M059J (cell line): Measurements from ENCODE around the gene RNF25. TPM values are rescaled to one million over a fixed set of nuclear protein-coding genes. Genes with fewer than 3 reads are reported as not detected.
A peak's percentile ranks its signal among the peaks of the same experiment; 100 is the strongest.

Source experiments
- DNase-seq: peaks from one replicate; pipeline ENCODE4 v3.0.0-alpha.2; 2012; ENCODE audit warnings: low read depth
- total RNA-seq: library from RNA; depleted of rRNA; stranded (reverse); fragments of >200 nt; shearing (Covaris generic); gene quantifications from 2 replicates; pipeline ENCODE4 v1.2.3, GENCODE V29; 2014; rRNA removed

The RNF25 gene, protein sequence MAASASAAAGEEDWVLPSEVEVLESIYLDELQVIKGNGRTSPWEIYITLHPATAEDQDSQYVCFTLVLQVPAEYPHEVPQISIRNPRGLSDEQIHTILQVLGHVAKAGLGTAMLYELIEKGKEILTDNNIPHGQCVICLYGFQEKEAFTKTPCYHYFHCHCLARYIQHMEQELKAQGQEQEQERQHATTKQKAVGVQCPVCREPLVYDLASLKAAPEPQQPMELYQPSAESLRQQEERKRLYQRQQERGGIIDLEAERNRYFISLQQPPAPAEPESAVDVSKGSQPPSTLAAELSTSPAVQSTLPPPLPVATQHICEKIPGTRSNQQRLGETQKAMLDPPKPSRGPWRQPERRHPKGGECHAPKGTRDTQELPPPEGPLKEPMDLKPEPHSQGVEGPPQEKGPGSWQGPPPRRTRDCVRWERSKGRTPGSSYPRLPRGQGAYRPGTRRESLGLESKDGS
- 36.1 and 40.0 TPM in 2 replicates for total RNA-seq

DNA sequence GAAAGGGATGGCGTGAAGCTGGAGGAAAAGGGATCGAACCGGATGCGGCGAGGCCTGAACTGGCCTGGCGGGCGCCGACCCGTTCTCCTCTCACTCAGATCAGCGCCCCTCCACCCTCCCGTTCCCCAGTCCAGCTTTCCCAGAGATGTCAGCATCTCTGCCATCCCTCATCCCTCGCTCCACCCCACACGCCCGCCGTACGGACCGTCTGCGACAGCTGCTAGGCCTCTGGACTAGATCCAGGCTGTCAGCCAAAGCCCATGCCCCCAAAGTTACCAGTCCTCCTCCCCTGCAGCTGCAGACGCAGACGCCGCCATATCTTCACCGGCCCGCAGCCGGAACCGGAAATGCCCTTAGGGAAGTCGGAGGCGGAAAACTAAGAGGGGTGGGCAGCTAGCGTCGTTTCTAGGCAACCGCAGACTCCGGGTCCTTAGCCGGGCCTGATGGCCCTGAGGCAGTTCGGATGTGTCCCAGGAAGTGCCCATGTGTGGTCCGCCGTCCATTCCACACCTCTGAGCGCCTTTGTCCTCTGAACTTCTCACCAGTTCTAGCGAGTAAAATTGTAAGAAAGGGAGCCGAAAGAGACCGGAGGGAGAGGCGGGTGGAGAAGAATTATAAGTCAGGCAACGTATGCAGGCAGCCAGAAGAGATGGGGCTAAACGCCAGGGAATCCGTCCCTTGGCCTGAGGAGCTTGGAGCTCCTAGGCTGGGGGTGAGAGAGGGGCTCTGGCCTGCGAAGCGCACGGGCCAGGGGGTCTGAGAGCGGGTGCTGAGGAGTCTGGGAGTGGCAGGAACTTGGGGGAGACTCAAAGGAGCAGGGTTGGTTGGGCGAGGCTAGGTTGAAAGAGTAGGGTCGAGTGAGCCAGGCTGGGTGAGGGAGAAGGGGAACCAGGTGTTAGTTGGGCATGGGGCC, at the start of gene RNF25, which contains the start of gene STK36:
Gene RNF25 (minus strand): TSS at position 349 of the 913 bp plus-strand sequence. CDS start 32 bp downstream, at position 317.
Gene STK36 (plus strand): TSS at position 433 of the 913 bp plus-strand sequence. CDS start 744 bp downstream, outside the sequence.
- DNase-seq = peak; percentile 90

DNA sequence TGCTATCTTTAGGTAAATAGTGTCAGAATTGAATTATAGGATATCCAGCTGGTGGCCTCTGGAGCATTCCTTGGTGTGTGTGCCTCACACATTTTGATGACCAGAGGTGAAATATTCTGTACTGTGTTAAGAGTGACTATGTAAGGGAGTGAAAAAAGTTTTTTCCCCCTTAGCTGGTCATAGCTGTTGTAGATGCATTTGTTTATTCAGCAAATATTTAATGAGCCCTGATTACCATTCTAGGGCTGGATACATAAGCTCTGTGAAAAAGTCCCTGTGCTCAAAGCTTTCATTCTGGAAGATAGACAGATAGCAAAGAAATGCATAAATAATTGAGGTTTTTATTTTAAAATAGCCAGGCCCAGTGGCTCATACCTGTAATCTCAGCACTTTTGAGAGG, 49.7 kb upstream of the RNF25 start:
- DNase-seq = no peak

DNA sequence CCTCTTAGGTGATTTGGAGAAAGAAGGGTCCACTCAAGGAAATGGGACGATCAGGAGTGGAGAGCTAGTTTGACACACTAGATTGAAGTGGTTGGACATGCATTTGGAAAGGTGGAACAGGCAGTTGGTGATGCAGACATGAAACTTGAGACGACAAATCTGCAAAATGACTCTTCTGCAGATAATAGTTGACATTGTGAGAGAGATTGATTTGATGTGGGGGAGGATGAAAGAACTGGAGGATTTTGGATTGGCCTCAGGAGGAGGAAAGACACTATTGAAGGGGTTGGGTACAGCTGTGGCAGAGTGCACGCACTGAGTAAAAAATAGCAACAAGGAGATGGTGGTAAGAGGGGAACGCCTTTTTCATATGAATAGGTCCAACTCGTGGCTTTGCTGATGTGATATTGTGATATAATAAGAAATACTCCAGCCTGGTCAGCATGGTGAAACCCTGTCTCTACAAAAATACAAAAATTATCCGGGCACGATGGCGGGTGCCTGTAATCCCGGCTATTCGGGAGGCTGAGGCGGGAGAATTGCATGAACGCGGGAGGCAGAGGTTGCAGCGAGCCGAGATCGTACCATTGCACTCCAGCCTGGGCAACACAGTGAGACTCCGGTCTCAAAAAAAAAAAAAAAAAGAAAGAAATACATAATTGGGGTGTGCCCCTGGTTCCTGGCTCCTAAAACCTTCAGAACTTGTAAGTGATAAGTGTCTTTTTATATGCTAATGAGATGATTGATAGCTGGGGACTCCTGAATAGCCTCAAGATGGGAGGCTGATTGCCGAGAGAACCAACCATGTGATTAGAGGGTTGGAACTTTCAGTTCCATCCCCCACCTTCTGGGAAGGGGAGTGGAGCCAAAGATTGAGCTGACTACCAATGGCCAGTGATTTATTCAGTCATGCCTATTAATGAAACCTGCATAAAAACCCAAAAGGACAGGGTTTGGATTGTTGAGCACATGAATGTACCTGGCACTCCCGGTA, 48.5 kb upstream of the RNF25 start:
- DNase-seq = no peak

DNA sequence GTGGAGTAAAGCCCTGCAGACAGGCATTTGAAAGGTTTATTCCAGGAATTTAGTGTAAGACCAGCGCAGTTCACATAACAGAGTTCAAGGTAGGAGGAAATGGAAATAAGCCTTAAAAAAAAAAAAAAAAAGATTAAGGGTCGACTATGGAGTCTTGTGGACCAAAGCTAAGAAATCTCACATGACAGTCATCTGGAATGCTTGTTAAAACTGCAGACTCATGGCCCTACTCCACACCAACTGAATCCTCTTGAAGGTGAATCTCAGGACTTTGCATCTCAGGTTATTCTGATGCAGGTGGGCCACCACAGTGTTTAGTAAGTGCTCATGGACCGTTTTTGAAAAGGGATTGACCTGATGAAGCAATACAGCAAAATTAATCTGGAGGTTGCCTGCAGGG, 47.7 kb upstream of the RNF25 start:
- DNase-seq = no peak

DNA sequence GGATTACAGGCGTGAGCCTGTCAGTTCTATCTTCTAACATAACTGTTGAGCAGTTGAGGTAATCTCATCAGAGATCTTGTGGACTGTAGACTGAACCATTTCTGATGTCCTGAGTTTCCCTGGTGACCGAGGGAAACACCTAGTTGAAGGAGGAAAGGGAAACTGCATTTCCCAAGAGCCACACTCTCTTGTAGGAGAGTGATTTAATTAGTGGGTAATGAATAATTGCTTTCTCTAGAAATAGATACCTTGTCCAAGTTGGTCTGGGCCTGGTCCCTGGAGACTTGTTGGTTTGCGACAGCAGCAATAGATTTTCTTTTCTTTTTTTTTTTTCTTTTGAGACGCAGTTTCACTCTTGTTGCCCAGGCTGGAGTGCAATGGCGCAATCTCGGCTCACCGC, 46.3 kb upstream of the RNF25 start:
- DNase-seq = no peak

DNA sequence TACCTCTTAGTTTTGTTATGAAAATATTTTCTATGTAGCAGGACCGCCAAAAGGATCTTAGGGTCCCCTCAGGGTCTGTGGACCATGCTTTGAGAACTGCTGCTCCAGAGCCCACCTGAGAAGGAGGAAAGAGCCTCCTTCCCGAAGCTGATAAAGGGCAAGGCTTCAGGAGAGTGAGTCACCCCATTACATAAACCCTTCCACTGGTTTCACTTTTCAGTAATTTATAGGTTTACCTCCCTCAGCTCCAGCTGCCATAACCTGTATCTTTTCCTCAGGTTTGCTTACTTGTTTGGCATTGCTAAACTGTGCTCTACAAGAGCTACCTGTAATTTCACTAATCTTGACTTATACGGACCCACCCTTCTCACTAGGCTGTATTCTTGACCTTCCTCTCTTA, 45.5 kb upstream of the RNF25 start:
- peak; percentile 61 for DNase-seq

DNA sequence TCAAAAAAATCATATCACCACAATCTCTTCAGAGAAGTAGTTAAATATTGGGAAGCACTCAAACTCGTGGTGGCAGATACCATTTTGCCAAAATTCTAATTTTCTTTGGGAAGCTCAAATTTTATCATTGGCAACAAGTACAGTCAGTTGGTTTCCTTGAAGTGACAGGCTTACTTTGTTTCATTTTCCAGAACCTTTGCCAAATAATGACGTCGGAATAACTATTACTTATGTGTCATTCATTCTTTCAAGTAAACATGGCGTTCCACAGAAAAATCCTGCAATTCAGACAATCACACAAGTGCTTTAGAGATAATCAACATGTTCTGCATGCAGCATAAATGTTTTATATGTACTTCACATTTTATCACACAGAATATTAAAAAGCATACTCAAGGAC, 44.3 kb upstream of the RNF25 start:
- peak; percentile 59 for DNase-seq

DNA sequence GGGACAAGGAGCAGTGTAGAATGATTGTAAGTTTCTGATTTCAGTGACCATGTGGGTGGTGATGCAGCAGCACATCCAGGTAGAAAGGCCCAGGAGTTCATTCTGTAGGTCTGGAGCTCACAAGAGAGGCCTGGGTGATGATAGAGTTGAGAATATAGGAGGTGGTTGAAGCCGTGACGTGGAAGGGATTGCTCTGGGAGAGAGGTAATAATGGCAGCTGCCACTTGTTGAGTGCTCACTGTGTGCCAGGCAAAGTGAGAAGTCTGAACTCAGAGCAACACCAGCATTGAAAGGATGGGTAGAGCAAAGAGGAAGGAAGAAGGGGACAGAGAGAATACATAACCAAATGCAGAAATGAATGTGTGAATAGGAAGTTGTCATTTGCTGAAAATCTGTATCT, 42.1 kb upstream of the RNF25 start:
- DNase-seq = no peak

DNA sequence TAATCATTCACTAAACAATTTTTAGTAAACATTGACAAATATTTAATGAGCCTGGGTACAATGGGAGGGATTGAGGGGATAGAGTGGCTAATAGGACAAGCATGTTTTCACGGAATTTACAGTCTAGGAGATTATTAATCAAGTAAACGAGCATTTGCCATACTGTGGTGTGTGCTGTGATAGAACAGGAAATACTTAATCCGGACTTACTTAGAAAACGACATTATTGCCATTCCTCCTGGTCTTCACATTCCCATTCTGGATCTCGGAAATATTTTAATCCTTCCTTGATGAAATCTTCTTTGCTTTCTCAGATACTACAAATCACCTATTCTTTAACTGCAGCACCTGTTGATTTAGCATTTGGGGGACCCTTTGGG, 39.7 kb upstream of the RNF25 start:
- peak; percentile 22 for DNase-seq

DNA sequence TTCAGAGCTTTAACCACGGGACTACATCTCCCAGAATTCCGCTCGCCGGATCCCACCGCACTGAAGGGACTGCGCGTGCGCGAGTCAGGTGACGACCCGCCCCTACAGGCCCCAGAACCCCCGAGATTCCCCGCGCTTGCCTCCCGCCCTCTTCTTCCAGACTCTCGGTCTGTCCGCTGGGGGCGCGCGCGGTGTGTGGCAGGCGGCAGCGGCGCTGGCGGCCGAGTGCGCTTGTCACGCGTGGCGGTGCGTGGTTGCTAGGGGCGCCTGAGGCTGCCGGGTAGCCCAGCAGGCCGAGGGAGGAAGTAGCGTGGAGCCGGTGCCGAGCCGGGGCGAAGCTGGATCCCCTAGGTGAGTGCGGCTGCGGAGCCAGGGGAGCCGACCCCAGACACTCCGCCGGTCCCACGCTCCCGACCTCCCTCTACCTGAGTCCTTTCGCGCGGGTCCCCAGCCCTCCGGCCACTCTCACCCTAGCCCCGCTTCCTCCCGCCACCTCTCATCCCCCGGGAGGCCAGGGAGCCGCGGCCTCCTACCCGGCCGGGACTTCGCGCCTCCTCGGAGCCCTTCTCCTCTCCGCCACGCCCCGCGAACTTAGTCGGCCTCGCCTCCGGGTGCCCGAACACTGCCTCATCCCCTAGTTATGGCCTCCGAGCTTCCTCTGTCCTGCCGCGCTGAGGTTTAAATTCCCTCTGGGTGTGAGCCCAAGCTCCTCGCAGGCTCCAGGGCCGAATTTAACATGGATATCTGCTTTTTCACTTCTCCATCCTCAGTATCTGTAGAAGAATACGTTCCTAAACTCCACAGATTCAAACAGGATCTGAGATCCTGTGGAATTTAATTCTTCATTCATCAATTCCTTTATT, 39.1 kb upstream of the RNF25 start, which contains the start of gene TTLL4:
Gene TTLL4 (plus strand): TSS at position 149 of the 863 bp plus-strand sequence. CDS start 26,842 bp downstream, outside the sequence.
- DNase-seq = peak; percentile 93

DNA sequence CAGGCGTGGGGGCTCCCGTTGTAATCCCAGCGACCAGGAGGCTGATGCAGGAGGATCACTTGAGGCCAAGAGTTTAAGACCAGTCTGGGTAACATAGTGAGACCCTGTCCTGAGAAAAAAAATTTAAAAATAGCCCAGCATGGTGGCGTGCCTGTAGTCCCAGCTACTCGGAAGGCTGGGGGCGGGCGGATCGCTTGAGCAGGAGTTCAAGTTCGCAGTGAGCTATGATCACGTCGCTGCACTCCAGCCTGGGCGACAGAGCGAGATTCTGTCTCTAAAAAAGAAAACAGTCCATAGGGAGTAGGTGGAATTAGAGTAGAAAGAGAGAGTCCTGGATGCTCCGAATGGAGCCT, 38.5 kb upstream of the RNF25 start:
- DNase-seq = no peak

DNA sequence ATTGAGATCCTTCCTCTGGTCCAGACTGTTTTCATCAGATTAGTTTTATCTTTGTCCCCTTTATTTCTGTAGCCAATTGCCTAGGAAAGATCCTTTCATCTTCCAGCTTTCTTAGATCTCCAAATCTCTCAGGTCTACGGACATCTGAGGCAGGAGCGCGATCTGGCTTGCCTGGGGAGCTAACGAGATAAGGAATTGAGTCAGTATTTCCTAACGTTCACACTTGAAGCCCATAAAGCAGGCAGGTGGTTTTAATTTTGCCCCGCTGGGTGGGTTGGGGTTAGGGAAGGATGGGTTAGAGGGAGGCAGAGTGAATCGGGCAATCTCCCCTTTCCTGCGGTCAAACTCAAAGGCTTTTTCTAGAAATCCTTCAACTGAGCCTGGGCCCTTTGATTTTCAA, 38.1 kb upstream of the RNF25 start:
- no peak for DNase-seq

DNA sequence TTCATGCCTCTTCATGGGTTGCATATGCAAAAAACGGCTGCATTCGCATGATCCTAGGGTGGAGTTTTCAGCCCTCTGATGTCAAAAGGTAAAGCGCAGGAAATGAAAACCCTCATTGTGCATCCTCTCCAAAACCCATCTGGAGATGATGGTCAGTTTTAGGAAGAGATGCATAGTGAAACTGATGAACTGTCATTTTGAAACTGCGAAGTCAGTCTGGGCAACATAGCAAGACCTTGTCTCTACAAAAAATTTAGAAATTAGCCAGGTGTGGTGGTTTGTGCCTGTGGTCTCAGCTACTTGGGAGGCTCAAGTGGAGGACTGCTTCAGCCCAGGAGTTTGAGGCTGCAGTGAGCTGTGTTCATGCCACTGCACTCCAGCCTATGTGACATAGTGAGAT, 36.3 kb upstream of the RNF25 start:
- no peak for DNase-seq

DNA sequence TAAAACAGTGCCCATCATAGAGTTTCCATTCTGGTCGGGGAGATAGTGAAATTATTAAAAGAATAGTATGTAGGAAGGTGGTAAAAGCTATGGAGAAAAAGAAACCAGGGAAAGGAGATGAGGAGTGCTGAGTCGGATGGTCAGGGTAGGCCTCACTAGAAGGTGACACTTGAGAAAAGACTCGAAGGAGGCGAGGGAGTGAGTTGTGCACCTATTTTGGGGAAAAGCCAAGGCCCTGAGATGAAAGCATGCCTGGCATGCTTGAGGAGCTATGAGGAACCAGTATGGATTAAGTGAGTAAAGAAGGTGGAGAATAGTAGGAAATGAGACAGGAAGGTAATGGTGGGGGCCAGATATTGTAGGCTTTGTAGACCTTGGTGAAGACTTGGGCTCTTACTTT, 31.5 kb upstream of the RNF25 start:
- DNase-seq = no peak

DNA sequence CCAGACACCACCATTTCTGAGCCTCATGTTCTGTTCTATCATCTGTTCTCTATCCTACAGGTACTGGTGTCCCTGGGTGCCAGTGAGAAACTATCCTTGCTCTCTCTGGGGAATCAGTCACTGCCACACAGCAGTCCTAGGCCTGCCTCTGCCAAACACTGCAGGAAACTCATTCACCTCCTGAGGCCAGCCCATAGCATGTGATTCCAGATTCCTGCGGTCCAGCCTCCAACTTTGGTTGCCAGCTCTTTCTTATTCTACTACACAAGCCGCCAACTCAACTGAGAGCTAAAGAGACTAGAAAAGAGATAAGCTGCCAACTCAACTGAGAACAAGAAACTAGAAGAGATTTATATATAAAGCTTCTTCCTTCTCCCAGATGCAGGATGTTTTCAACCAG, 30.0 kb upstream of the RNF25 start:
- DNase-seq = no peak

DNA sequence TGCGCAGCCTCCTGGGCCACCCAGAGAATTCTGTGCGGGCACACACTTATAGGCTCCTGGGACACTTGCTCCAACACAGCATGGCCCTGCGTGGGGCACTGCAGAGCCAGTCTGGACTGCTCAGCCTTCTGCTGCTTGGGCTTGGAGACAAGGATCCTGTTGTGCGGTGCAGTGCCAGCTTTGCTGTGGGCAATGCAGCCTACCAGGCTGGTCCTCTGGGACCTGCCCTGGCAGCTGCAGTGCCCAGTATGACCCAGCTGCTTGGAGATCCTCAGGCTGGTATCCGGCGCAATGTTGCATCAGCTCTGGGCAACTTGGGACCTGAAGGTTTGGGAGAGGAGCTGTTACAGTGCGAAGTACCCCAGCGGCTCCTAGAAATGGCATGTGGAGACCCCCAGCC, 27.1 kb upstream of the RNF25 start:
- DNase-seq = no peak

DNA sequence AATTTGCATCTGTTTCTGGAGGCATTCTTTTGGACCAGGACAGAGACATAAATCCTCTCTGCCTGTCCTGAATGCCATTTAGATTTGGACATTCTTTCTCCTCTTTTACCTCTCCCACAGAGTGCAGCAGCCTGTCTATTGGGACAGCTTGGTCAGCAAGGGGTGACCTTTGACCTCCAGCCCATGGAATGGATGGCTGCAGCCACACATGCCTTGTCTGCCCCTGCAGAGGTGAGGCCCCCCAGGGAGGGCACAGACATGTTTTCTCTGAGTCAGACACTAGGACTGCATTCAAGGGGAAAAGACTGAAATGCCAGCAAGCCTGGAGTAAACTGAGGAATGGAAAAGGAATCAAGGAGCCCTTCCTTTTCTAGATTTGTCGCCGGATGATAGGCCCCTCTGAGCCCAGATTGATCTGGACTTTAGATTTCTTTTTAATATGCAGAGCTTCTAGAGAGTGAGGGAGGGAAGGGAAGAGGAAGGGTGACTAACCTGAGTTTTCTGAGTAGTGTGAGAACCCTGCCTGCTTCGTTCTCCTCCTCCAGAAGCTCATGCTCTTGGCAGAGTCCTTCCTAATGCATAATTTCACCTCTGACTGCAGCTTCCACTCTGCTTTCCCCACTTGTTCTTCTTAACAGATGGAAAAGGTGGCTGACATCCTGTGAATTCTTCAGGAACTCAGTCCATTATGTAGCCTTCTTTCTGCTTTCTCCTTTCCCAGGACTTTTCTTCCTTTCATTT, 22.8 kb upstream of the RNF25 start:
- peak; percentile 22 for DNase-seq

DNA sequence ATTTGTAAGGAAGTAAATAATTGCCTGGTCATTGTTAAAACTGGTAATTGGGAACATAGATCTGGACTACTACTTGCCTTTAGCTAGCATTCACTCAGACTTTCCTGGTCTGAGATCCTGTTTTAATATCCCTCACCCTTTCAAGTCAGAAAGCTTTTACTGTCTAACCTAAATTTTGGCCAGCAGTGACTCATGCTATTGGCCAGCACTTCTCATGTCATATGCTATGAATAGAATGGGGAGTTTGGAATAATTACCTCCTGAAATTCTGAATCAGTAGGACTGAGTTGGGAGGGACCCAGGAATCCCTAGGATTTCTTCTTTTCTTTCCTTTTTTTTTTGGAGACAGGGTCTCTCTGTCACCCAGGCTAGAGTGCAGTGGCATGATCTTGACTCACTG, 19.4 kb upstream of the RNF25 start:
- peak; percentile 47 for DNase-seq

DNA sequence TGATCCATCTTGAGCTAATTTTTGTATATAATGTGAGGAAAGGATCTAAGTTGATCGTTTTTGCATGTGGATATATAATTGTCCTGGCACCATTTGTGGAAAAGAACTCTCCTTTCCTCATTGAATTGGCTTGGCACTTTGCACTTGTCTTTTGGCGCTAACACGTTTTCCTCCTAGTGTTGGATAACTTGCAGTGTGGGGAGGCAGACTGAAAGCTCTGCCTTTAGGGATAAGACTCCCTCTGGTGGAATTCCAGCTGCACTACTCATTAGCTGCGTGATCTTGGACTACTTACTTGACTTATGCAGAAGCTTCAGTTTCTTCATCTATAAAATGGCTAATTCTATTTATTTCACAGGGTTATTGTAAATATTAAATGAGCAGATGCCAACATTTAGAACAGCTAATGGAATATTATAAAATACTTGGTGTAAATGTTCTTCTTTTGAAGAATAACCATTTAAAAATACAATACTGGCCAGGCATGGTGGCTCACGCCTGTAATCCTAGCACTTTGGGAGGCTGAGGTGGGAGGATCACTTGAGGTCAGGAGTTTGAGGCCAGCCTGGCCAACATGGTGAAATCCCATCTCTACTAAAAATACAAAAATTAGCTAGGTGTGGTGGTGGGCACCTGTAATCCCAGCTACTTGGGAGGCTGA, 15.7 kb upstream of the RNF25 start:
- DNase-seq = peak; percentile 77
